GM10847 (cell line): ENCODE measurements around the gene RCSD1.

ENCODE experiments used
- POLR2A ChIP-seq: IDR thresholded peaks from 2 replicates; pipeline ENCODE4 v1.6.1; 2011; ENCODE audit not compliant: insufficient read length; ENCODE audit errors: extremely low read depth

Gene RCSD1

GRCh38 chr1:167612587-167613385 is 17.2 kb upstream of the RCSD1 start:
- TF ChIP-seq POLR2A, result no peak

GRCh38 chr1:167614851-167615250 is 15.2 kb upstream of the RCSD1 start:
- TF ChIP-seq POLR2A, result no peak

GRCh38 chr1:167616521-167616920 is 13.5 kb upstream of the RCSD1 start:
- no peak for TF ChIP-seq POLR2A

- TF ChIP-seq POLR2A, result peak; percentile 22
These were observed 12.6 kb upstream of the RCSD1 start for GRCh38 chr1:167617153-167618147.

- no peak for TF ChIP-seq POLR2A
These were observed 11.7 kb upstream of the RCSD1 start for GRCh38 chr1:167618366-167618765.

- TF ChIP-seq POLR2A, result no peak
These were observed 11.2 kb upstream of the RCSD1 start for GRCh38 chr1:167618789-167619188.

- no peak for TF ChIP-seq POLR2A
These were observed 10.0 kb upstream of the RCSD1 start for GRCh38 chr1:167620002-167620401.

GRCh38 chr1:167621780-167622313 is 8.2 kb upstream of the RCSD1 start:
- no peak for TF ChIP-seq POLR2A

GRCh38 chr1:167623951-167624350 is 6.1 kb upstream of the RCSD1 start:
- no peak for TF ChIP-seq POLR2A

GRCh38 chr1:167625040-167625823 is 4.8 kb upstream of the RCSD1 start:
- TF ChIP-seq POLR2A, result no peak

- no peak for TF ChIP-seq POLR2A
These were observed 2.5 kb upstream of the RCSD1 start for GRCh38 chr1:167627615-167627864.

- peak; percentile 43 for TF ChIP-seq POLR2A
These were observed 2.0 kb upstream of the RCSD1 start for GRCh38 chr1:167627865-167628641.

- no peak for TF ChIP-seq POLR2A
These were observed 1.1 kb upstream of the RCSD1 start for GRCh38 chr1:167628741-167629515.
